Astrocyte of the spinal cord (primary cell): ENCODE data around the gene WFDC1.

ENCODE experiments used
- DNase-seq: peaks from one replicate; pipeline ENCODE4 v3.0.0; 2011; ENCODE audit warnings: low read depth, low spot score
- H3K4me3 ChIP-seq: 2 replicates; pipeline ENCODE4 v1.5.1; 2011; ENCODE audit warnings: low read depth, mild to moderate bottlenecking, low read length, moderate library complexity
- CTCF ChIP-seq: IDR thresholded peaks from 2 replicates; pipeline ENCODE4 v1.5.1; 2012; ENCODE audit warnings: low read depth, mild to moderate bottlenecking, low read length, inconsistent platforms
- in situ Hi-C: cut with HindIII; loops from 2 replicates; pipeline ENCODE4 v1.10.0; 2017; ENCODE audit warnings: low sequenced_read_pairs

WFDC1 gene

DNA sequence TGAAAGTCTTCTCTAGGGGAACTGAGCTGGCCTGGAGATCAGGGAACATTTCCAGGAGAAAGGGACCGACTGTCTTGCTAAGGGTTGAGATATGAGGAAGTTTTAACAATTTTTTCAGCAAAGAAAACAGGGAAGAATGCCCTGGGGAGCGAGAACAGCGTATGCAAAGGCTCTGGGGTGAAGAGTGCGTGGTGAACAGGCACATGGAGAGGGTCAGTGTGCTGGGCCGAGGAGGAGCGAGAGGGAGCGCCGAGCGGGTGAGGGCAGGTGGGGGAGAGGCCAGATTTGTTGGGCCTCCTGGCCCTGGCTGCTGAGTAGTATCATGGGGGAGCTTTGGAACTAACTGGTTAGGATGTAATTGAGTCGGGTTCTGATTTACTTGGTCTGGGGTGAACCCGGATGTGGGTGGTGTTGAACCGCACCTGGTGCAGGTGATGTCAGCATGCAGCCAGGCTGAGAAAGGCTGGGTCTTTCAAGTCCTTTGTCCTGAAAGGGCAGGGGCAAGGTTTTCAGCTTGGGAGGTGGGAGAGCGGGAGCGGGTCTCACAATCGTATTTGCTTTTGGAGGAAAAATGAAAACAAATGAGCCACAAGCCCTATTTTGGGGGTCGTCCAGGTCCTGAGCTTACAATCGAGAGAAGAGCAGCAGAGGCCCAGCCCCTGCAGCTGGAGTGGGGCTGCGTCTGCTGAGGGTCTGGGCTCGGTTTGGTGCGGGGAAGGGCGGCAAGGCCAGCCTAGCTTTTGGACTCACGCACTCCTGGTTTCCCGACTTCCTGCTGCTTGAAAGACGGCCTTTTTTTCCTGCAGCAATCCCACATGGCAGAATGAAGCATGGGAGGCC, 11.1 kb upstream of the WFDC1 start:
- no peak for TF ChIP-seq CTCF
- H3K4me3 ChIP-seq: no peak overlapping the region
- in situ Hi-C loops: no loop called here
- no peak for DNase-seq

GRCh38 chr16:84284154-84284722, 10.4 kb upstream of the WFDC1 start:
- no peak for DNase-seq
- no peak overlapping the region for H3K4me3 ChIP-seq
- no peak for TF ChIP-seq CTCF
- in situ Hi-C loops: no loop called here

DNA sequence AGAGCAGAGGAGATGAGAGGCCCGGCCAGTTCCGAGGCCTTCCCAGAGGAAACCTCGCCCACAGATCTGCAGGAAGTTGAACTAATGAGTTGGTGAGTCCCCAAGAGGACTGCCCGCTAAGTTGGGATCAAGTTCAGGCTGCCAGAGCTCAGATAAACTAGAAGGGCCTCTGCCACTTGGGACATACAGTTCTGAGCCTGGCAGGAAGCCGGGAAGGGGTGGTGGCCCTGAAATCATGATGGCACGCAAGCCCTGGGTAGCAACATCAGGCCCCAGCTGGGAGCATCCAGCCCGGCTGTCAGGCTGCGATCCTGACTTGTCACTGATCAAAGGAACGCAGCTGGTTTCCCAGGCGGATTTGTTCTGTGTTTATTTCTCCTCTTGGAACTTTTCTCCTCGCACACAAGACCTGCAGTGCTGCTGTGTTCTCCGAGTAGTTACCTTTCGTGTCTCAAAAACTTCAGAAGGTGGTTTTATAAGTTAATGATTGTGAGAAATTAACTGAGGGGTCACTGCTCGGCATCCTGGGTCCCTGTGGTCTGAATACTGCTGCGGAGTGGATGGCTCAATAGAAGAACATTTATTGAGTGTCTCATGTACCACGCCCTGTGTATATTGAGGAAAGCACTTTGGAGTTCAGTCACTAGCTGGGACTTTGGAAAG, 8.0 kb upstream of the WFDC1 start:
- DNase-seq: no peak
- no peak for TF ChIP-seq CTCF
- in situ Hi-C loops: no loop called here
- H3K4me3 ChIP-seq: no peak overlapping the region

GRCh38 chr16:84288902-84289301, 5.8 kb upstream of the WFDC1 start:
- H3K4me3 ChIP-seq: no peak overlapping the region
- in situ Hi-C loops: no loop called here

GRCh38 chr16:84291226-84291625, 3.5 kb upstream of the WFDC1 start:
- in situ Hi-C loops: no loop called here
- DNase-seq: no peak
- no peak overlapping the region for H3K4me3 ChIP-seq
- no peak for TF ChIP-seq CTCF

More at GRCh38 chr16:84288902-84289301, 5.8 kb upstream of the WFDC1 start:
- TF ChIP-seq CTCF: no peak
- no peak for DNase-seq

GRCh38 chr16:84292011-84292410, 2.7 kb upstream of the WFDC1 start:
- no peak overlapping the region for H3K4me3 ChIP-seq

More at GRCh38 chr16:84292011-84292410, 2.7 kb upstream of the WFDC1 start:
- no peak for TF ChIP-seq CTCF
- no peak for DNase-seq
- in situ Hi-C loops: no loop called here
